ENCODE measurements around the gene MSH6. TPM values are rescaled to one million over a fixed set of nuclear protein-coding genes. Genes with fewer than 3 reads are reported as not detected.

MSH6 gene
- total RNA-seq, 6 experiments from 2014 or later: 19.7 to 34.7 (median 23.0) TPM

- no peak for ATAC-seq
- TF ChIP-seq POLR2A (IDR thresholded peaks at IDR 0.05): no peak
- no peak for TF ChIP-seq CTCF (IDR thresholded peaks at IDR 0.05)
- intact Hi-C loops (cut with DNase I): no loop called here
- Histone ChIP-seq H3K4me1 (peaks cover 0 to 14% (median 0%) of the 10 kb centered on the region in 4 donors), H3K27me3 (no peaks in the 10 kb centered on the region), H3K27ac (peak overlapping the region in 2 of 3 donors; percentile 94 to 98), H3K4me3 (peak overlapping the region; percentile 81 to 97 (median 81)), H3K36me3 (no peaks in the 10 kb centered on the region), H3K9me3 (no peaks in the 10 kb centered on the region)
- WGBS (ENCODE audit: insufficient coverage, low coverage, low lambda C conversion rate, missing lambda C conversion rate): 28% methylated on average over 22 of the region's 28 CpGs
- no peak for DNase-seq
Measured at GRCh38 chr2:47784352-47784851, 1.5 kb downstream of the MSH6 start.

DNA sequence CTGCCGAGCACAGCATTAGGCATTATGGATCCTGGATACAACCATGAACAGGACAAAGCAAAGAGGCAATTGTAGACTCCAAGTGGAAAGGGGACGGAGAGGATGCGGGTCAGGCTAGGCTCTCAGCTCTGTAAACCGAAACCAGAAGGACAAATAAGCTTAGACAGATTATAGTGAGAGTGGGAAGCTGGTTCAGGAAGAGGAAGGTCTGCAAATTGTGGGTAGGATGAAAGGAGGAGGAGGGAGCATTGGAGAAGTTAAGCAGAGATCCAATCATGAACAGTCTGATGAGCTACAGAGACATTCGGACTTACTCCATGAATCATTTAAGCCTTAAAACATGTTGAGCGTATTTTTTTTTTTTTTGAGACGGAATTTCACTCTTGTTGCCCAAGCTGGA, 3.0 kb downstream of the MSH6 start:
- 63% methylated on average over 7 of the region's 7 CpGs for WGBS (ENCODE audit: insufficient coverage, low coverage, low lambda C conversion rate, missing lambda C conversion rate)
- intact Hi-C loops (cut with DNase I): no loop called here
- H3K27me3 ChIP-seq: no peaks in the 10 kb centered on the region
- peaks cover 0 to 14% (median 0%) of the 10 kb centered on the region in 4 donors for H3K4me1 ChIP-seq
- TF ChIP-seq POLR2A (IDR thresholded peaks at IDR 0.05): no peak
- TF ChIP-seq CTCF (IDR thresholded peaks at IDR 0.05): no peak
- no peak for DNase-seq
- H3K4me3 ChIP-seq: no peak overlapping the region
- ATAC-seq: no peak
- H3K27ac ChIP-seq: no peak overlapping the region
- no peaks in the 10 kb centered on the region for H3K9me3 ChIP-seq
- no peaks in the 10 kb centered on the region for H3K36me3 ChIP-seq

GRCh38 chr2:47796090-47796697, 13.2 kb downstream of the MSH6 start:
- Histone ChIP-seq H3K4me1 (no peaks in the 10 kb centered on the region), H3K36me3 (peaks cover 0 to 47% (median 9%) of the 10 kb centered on the region in 4 donors), H3K4me3 (no peak overlapping the region), H3K9me3 (no peaks in the 10 kb centered on the region), H3K27ac (no peak overlapping the region), H3K27me3 (no peaks in the 10 kb centered on the region)
- TF ChIP-seq CTCF (IDR thresholded peaks at IDR 0.05) (no peak), POLR2A (IDR thresholded peaks at IDR 0.05) (no peak)
- DNase-seq (no peak), ATAC-seq (no peak)
- intact Hi-C loops (cut with DNase I): no loop called here
- WGBS (ENCODE audit: insufficient coverage, low coverage, low lambda C conversion rate, missing lambda C conversion rate): 88% methylated on average over 2 of the region's 2 CpGs

DNA sequence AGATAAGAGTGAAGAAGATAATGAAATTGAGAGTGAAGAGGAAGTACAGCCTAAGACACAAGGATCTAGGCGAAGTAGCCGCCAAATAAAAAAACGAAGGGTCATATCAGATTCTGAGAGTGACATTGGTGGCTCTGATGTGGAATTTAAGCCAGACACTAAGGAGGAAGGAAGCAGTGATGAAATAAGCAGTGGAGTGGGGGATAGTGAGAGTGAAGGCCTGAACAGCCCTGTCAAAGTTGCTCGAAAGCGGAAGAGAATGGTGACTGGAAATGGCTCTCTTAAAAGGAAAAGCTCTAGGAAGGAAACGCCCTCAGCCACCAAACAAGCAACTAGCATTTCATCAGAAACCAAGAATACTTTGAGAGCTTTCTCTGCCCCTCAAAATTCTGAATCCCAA, 15.7 kb downstream of the MSH6 start:
- Histone ChIP-seq H3K4me1 (no peaks in the 10 kb centered on the region), H3K36me3 (peaks cover 0 to 64% (median 16%) of the 10 kb centered on the region in 4 donors), H3K27ac (no peak overlapping the region), H3K27me3 (no peaks in the 10 kb centered on the region), H3K4me3 (no peak overlapping the region), H3K9me3 (peaks cover 0 to 7% (median 0%) of the 10 kb centered on the region in 4 donors)
- 67% methylated on average over 6 of the region's 6 CpGs for WGBS (ENCODE audit: insufficient coverage, low coverage, low lambda C conversion rate, missing lambda C conversion rate)
- TF ChIP-seq CTCF (IDR thresholded peaks at IDR 0.05) (no peak), POLR2A (IDR thresholded peaks at IDR 0.05) (no peak)
- DNase-seq (no peak), ATAC-seq (peak in 3 of 4 donors; percentile 30 to 58 (median 36))
- intact Hi-C loops (cut with DNase I): no loop called here
